Choroid plexus epithelial cell (primary cell): ENCODE results near the gene MSL2.
"Not testable (repeated sequence)": the region's sequence is repeated elsewhere in the genome, so short reads cannot be mapped to it uniquely, and the experiment has no call there.

Experiments
- DNase-seq: peaks from one replicate; pipeline ENCODE4 v3.0.0-alpha.2; 2010; ENCODE audit warnings: low read depth
- H3K4me3 ChIP-seq: 2 replicates; pipeline ENCODE4 v1.5.1; 2011; ENCODE audit warnings: low read depth, mild to moderate bottlenecking, control low read depth, low read length, moderate library complexity
- TF ChIP-seq, protein P1 (sequence below): conservative IDR thresholded peaks from 2 replicates; pipeline ENCODE4 v1.5.1; 2011; ENCODE audit warnings: low read depth, mild to moderate bottlenecking, control low read depth, inconsistent platforms, low read length, moderate library complexity

Gene MSL2

DNA sequence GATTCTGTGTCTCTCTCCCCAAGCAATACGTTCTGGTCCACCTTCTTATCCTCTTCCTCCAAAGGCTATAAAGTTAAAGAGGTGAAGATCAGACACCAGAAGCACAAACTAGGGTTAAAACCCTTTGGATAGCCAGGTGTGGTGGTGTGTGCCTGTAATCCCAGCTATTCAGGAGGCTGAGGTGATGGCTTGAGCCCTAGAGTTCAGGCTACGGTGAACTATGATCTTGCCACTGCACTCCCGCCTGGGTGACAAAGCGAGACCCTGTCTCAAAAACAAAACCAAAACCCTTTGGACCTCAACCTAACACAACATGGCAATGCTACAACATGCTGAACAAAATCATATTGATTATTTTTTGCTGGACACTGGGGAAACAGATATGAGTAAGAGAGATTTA is 43.2 kb downstream of the MSL2 start:
- TF ChIP-seq, protein P1, sequence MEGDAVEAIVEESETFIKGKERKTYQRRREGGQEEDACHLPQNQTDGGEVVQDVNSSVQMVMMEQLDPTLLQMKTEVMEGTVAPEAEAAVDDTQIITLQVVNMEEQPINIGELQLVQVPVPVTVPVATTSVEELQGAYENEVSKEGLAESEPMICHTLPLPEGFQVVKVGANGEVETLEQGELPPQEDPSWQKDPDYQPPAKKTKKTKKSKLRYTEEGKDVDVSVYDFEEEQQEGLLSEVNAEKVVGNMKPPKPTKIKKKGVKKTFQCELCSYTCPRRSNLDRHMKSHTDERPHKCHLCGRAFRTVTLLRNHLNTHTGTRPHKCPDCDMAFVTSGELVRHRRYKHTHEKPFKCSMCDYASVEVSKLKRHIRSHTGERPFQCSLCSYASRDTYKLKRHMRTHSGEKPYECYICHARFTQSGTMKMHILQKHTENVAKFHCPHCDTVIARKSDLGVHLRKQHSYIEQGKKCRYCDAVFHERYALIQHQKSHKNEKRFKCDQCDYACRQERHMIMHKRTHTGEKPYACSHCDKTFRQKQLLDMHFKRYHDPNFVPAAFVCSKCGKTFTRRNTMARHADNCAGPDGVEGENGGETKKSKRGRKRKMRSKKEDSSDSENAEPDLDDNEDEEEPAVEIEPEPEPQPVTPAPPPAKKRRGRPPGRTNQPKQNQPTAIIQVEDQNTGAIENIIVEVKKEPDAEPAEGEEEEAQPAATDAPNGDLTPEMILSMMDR, result no peak
- DNase-seq, result no peak
- no peak overlapping the region for H3K4me3 ChIP-seq

DNA sequence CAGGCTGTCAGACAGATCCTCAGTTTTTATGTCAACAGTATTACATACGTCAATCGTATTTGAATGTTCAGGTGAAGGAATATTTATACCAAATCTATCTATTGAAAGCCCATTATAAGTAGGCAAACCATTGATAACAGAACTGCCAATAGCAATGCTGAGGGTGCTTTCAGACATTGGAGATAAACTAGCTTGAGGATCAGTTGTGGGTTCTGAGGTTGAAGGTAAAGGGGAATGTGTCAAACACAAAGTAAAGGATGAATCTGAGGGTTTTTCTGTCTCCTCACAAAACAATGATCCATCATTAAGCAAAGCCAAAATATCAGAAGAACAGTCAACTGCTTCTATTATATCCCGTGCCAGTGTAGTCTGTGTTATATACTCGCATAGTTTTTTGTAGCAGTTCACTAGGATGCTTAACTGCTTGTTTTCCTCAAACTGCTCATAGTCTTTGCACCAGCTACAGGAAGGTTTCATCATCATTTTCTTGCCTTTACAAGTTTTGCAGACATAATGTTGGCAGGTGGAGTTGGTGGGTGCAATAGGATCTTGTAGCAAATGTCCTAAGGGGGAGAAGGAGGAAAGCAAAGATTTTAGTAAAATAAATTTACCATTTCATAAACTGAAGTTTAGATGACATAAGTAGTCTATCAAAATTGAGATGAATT is 43.8 kb downstream of the MSL2 start:
- TF ChIP-seq, protein P1, result no peak
- H3K4me3 ChIP-seq, result no peak overlapping the region
- DNase-seq, result no peak

DNA sequence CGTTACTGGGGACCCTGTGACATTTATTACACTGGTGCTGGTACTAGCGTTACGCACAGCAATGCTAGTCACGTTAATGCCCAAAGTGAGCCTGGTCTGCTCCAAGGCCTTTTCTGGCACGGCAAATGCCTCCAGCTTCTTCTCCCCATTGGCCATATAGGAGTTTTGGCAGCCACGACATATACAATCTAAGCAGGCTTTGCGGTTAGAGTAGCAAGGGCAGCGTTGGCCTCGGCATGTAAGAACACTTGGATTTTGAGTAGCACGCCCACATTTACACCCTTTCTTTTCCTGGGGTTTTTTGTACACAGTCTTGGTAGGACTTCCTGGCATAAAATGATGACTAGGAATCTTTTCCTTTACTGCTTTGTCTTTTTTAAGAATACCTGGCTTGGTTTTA is 44.9 kb downstream of the MSL2 start:
- no peak for DNase-seq
- TF ChIP-seq, protein P1, result no peak
- H3K4me3 ChIP-seq, result no peak overlapping the region

DNA sequence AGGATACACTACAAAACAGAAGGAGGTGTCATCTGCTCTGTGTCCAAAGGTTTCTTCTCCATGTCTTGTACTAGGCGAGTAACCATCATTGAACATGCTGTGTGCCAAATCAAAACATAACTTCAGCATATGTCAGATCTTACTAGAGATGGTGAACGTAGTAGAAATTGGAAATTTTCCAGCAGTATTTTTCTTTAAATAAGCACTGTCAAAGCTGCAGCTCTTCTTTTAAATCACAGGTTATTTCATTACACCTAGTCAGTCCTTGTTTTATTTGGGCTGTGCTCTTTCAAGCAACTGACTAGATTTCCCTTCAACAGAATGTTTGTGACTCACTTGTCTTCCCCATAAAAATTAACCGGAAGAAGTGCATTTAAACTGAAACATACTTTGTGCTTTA is 46.5 kb downstream of the MSL2 start:
- TF ChIP-seq, protein P1, result no peak
- DNase-seq, result peak; percentile 46
- H3K4me3 ChIP-seq, result no peak overlapping the region

DNA sequence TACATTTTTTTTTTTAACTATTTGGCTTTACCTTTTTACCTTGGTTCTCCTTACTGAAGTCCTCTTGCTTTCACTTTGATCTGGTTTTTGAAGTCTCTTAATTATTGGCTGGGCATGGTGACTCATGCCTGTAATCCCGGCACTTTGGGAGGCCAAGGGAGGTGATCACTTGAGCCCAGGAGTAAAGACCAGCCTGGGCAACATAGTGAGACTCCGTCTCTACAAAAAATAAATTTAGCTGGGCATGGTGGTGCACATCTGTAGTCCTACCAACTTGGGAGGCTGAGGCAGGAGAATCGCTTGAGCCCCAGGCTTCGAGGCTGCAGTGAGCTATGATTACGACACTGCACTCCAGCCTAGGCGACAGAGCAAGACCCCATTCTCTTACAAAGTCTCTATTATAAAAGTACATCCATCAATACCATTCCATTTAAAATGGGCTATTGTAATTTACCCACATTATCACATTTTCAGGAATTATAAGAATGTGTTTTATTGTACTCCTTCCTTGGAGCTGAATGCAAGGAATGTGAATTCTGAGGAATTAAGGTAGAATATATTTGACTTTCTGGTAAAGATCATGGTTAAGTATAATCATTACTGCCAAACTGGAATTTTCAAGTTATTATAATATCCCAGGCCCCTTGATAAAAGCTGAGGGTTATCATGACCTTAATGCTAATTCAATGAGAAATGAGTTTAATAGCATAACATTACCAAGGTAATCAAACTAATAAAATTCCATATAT is 49.0 kb downstream of the MSL2 start:
- TF ChIP-seq, protein P1, result no peak
- no peak overlapping the region for H3K4me3 ChIP-seq
- no peak for DNase-seq

DNA sequence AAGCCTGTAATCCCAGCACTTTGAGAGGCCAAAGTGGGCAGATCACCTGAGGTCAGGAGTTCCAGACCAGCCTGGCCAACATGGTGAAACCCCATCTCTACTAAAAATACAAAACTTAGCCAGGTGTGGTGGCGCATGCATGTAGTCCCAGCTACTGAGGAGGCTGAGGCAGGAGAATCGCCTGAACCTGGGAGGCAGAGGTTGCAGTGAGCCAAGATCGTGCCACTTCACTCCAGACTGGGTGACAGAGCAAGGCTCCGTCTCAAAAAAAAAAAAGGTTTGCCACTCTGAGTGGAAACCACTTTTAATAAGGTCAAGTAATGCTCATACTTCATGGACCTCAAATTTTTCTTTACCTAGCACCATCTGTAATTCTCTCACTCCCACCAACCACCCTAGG is 51.7 kb downstream of the MSL2 start:
- not testable (repeated sequence) for H3K4me3 ChIP-seq, DNase-seq

DNA sequence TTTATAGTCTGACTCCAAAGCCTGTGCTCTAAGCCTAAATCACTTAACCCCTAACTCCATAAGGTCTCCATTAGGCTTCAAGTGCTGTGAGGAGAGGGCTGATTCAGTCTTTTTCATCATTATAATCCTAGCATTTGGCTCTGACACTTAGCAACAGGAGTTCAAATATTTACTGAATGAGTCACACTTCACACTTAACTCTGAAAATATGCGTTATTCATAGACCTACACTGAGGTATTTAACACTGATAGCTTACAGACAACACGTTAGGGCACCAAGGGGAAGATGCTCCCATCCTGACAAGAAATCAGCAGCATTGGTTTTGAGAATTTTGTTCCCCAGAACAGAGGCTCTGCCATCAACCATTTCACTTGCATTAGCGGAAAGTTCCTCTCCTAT is 53.5 kb downstream of the MSL2 start:
- H3K4me3 ChIP-seq, result no peak overlapping the region
- TF ChIP-seq, protein P1, result no peak
- peak; percentile 87 for DNase-seq
